Occipital lobe (tissue), 3 donors: ENCODE measurements around the gene KEAP1. TPM values are rescaled to one million over a fixed set of nuclear protein-coding genes. Genes with fewer than 3 reads are reported as not detected.

ENCODE experiments used
- DNase-seq: peaks from one replicate; lab custom pipeline; 2025; lab: John Stamatoyannopoulos, UW
- small RNA-seq: library from RNA; depleted of rRNA; stranded (forward); fragments of <200 nt; gene quantifications from one replicate; pipeline ENCODE3, GENCODE V24; 2014
- total RNA-seq: library from RNA; depleted of rRNA; stranded (reverse); fragments of >200 nt; gene quantifications from one replicate; pipeline ENCODE4 v1.2.3, GENCODE V29; 2014

KEAP1 gene
- total RNA-seq, 1 donor from 2014 or later, result 32.9 TPM

DNA sequence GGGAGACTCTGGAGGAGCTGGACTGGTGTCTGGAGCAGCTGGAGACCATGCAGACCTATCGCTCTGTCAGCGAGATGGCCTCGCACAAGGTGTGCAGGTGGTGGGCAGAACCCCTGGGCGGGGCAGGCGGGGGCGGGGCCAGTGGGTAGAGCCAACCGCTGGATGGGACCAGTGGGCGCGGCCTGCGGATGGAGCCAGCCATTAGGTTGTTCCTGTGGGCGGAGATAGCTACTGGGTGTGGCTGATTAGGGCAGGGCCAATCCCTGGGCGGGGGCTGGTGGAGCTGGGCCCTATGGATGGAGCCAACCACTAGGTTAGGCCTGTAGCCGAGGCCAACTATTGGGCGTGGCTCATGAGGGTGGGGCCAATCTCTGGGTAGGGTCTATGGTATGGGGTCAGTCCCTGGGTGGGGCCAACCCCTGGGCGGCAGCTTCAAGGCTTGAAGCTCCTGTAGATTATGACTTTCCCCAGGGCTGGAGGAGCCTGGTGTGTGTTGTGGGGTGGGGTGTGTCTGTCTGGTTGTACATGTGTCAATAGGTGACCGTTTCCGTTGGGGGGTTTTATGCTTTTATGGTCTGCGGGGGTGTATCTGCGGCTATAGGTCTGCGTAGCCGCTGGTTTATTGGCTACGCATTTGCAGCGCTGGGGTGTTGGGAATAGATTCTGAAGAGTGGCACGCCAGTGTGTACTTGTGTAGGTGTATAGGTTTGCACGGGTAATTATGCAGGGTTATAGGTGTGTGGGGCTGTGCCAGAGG lies 52.1 kb downstream of the KEAP1 start:
- DNase-seq, result no peak

- DNase-seq, result no peak
Observed at GRCh38 chr19:10450191-10450852, 52.8 kb downstream of the KEAP1 start.

DNA sequence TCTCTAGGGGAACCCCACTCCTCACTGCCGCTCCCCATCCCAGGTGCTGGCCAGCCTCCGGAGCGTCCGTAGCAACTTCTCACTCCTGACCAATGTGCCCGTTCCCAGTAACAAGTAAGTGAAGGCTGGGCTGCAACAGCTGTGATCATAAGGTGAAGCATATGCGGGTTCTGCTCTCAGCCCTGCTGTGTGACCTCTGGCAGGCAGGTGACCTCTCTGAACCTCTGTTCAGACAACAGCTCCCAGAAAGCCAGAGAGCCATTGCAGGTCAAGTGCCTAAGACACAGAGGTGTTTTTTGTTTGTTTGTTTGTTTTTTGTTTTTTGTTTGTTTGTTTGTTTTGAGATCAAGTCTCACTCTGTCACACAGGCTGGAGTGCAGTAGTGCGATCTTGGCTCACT lies 54.1 kb downstream of the KEAP1 start:
- DNase-seq, result no peak

- no peak for DNase-seq
Observed at GRCh38 chr19:10442698-10443097, 60.5 kb downstream of the KEAP1 start.

DNA sequence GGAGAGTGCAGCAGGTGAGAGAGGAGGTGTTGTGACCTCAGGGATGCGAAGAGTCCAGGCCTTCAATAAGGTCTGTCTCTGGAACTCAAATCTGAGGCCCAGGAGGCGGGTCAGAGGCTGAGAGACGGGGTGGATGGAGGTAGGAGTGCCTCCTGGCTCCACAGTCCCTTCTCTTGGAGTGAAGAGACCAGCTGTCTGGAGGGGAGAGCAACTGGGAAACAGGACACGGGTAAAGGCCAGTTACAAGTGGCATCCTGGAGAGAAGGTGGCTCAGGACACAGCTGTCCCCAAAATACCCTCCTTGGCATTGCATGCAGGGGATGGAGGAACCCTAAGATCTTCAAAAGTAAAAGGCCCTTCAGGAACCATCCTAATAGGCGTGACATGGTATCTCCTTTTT lies 63.6 kb downstream of the KEAP1 start:
- no peak for DNase-seq

Small RNAs within 50 kb of the gene (small RNA-seq; reads per million reads assigned to genes)
- gene MIR1238, result not detected
- gene RNU7-140P, result not detected

Other genes starting within 250 kb of the KEAP1 start
- 1.6 TPM for gene ICAM1, start 232.2 kb downstream of the KEAP1 start, total RNA-seq
- gene ICAM4, start 216.4 kb downstream of the KEAP1 start, total RNA-seq, result 0.16 TPM
- gene ICAM5, start 213.4 kb downstream of the KEAP1 start, total RNA-seq, result 3.3 TPM
- 1.6 TPM for gene ZGLP1, start 193.5 kb downstream of the KEAP1 start, total RNA-seq
- 14.7 TPM for gene FDX2, start 187.3 kb downstream of the KEAP1 start, total RNA-seq
- 3.0 TPM for gene RAVER1, start 169.8 kb downstream of the KEAP1 start, total RNA-seq
- gene ICAM3, start 163.7 kb downstream of the KEAP1 start, total RNA-seq, result 0.94 TPM
- 26.5 TPM for gene TYK2, start 122.8 kb downstream of the KEAP1 start, total RNA-seq
- gene CDC37, start 99.8 kb downstream of the KEAP1 start, total RNA-seq, result 43.7 TPM
- gene PDE4A, start 82.8 kb downstream of the KEAP1 start, total RNA-seq, result 5.6 TPM
- 0.31 TPM for gene S1PR5, start 14.1 kb upstream of the KEAP1 start, total RNA-seq
- gene ATG4D, start 40.5 kb upstream of the KEAP1 start, total RNA-seq, result 11.7 TPM
- gene KRI1, start 62.7 kb upstream of the KEAP1 start, total RNA-seq, result 4.1 TPM
- 83.6 TPM for gene CDKN2D, start 65.6 kb upstream of the KEAP1 start, total RNA-seq
- gene AP1M2, start 84.0 kb upstream of the KEAP1 start, total RNA-seq, result not detected
- gene SLC44A2, start 122.2 kb upstream of the KEAP1 start, total RNA-seq, result 25.9 TPM
- 148 TPM for gene ILF3, start 151.0 kb upstream of the KEAP1 start, total RNA-seq
- gene QTRT1, start 198.1 kb upstream of the KEAP1 start, total RNA-seq, result 32.1 TPM
- gene DNM2, start 214.7 kb upstream of the KEAP1 start, total RNA-seq, result 34.0 TPM